MCF 10A (cell line): ENCODE data around the gene GSDMA. TPM values are rescaled to one million over a fixed set of nuclear protein-coding genes. Genes with fewer than 3 reads are reported as not detected.

Experiments
- BruUV-seq: library from RNA; stranded (reverse); fragments of 400-500 nt; replicated peaks from 2 replicates; lab custom pipeline; 2021; lab: Mats Ljungman, UMichigan
- CTCF ChIA-PET: fragments of 300-600 bp; sonication (Branson Sonifier 250); formaldehyde crosslinking; extraction: SDS; loops from one replicate; lab custom pipeline; 2021; ENCODE audit warnings: antibody characterized with exemption, inconsistent platforms; lab: Yijun Ruan, JAX
- POLR2A ChIA-PET: fragments of 300-600, 350-650 bp; sonication (Branson Sonifier 250); formaldehyde crosslinking; extraction: SDS; loops from one replicate; lab custom pipeline; 2020; ENCODE audit warnings: antibody characterized with exemption, inconsistent platforms; lab: Yijun Ruan, JAX
- DNase-seq: peaks from one replicate; pipeline ENCODE4 v3.0.0-alpha.2; 2018; ENCODE audit not compliant: unreplicated experiment
- H3K27ac Mint-ChIP-seq: one replicate; pipeline ENCODE4 v1.8.0; 2022; ENCODE audit warnings: mild to moderate bottlenecking, low read depth, mixed read lengths; ENCODE audit not compliant: unreplicated experiment
- H3K27me3 Mint-ChIP-seq: one replicate; pipeline ENCODE4 v1.8.0; 2022; ENCODE audit warnings: mixed read lengths; ENCODE audit not compliant: insufficient read depth, unreplicated experiment
- H3K36me3 Mint-ChIP-seq: one replicate; pipeline ENCODE4 v1.8.0; 2022; ENCODE audit warnings: mild to moderate bottlenecking, moderate library complexity, mixed read lengths; ENCODE audit not compliant: insufficient read depth, unreplicated experiment
- H3K4me1 Mint-ChIP-seq: one replicate; pipeline ENCODE4 v1.8.0; 2022; ENCODE audit warnings: mixed read lengths; ENCODE audit not compliant: insufficient read depth, unreplicated experiment
- H3K4me3 Mint-ChIP-seq: one replicate; pipeline ENCODE4 v1.8.0; 2022; ENCODE audit warnings: mild to moderate bottlenecking, moderate library complexity, mixed read lengths; ENCODE audit not compliant: unreplicated experiment
- H3K9me3 Mint-ChIP-seq: one replicate; pipeline ENCODE4 v1.8.0; 2022; ENCODE audit warnings: mixed read lengths; ENCODE audit not compliant: unreplicated experiment
- intact Hi-C: fragments of 100-400 bp; cut with micrococcal nuclease; formaldehyde crosslinking; loops from 2 replicates; pipeline ENCODE4 v1.14.1; 2022
- total RNA-seq: library from RNA; stranded (reverse); gene quantifications from 2 replicates; pipeline ENCODE4 v1.2.3, GENCODE V29; 2022
- TF ChIP-seq, protein P1 (sequence below): fragments of 200-600 bp; IDR thresholded peaks from one replicate; pipeline ENCODE4 v1.8.0; 2022; ENCODE audit warnings: antibody characterized with exemption, mild to moderate bottlenecking; ENCODE audit not compliant: unreplicated experiment

GSDMA gene
- total RNA-seq, 1 experiment from 2014 or later = 0.77 TPM

DNA sequence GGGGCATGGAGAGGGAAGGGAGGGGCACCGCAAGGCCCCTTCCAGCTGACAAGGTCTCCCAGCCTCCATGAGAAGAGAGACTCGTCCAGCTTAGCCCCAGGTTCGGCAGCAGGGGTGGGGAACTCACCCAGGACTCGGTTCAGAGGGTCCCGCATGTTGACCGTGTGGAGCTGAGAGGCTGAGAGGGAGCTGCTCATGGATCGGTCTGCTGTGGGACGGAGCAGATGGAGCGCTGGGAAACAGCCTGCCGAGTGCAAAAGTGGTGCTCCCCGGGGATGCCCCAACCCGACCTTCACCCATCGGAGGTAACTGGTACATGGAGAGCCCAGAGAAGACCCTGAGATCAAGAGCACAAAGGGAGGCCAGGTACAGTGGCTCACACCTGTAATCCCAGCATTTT lies 57.3 kb downstream of the GSDMA start:
- Mint-ChIP-seq H3K9me3 (no peaks in the 10 kb centered on the region), H3K4me3 (peak overlapping the region; percentile 51), H3K27me3 (no peaks in the 10 kb centered on the region), H3K4me1 (peaks cover 69% of the 10 kb centered on the region), H3K36me3 (peaks cover 35% of the 10 kb centered on the region), H3K27ac (peak overlapping the region; percentile 59)
- ChIA-PET POLR2A (interaction anchor here (1.3 to 3.5 kb wide), 3 partner anchors 12 to 92 kb away, joined by 3 to 79 read pairs (median 34); partner anchors contain the start of gene NR1D1), CTCF (no interaction called here)
- BruUV-seq = no TSS peak
- TF ChIP-seq, protein P1, sequence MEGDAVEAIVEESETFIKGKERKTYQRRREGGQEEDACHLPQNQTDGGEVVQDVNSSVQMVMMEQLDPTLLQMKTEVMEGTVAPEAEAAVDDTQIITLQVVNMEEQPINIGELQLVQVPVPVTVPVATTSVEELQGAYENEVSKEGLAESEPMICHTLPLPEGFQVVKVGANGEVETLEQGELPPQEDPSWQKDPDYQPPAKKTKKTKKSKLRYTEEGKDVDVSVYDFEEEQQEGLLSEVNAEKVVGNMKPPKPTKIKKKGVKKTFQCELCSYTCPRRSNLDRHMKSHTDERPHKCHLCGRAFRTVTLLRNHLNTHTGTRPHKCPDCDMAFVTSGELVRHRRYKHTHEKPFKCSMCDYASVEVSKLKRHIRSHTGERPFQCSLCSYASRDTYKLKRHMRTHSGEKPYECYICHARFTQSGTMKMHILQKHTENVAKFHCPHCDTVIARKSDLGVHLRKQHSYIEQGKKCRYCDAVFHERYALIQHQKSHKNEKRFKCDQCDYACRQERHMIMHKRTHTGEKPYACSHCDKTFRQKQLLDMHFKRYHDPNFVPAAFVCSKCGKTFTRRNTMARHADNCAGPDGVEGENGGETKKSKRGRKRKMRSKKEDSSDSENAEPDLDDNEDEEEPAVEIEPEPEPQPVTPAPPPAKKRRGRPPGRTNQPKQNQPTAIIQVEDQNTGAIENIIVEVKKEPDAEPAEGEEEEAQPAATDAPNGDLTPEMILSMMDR = no peak
- peak; percentile 28 for DNase-seq
- intact Hi-C loops = loop anchor here (2.0 kb wide), 1 partner anchor 39 kb away; the partner anchor contains the start of gene PSMD3

DNA sequence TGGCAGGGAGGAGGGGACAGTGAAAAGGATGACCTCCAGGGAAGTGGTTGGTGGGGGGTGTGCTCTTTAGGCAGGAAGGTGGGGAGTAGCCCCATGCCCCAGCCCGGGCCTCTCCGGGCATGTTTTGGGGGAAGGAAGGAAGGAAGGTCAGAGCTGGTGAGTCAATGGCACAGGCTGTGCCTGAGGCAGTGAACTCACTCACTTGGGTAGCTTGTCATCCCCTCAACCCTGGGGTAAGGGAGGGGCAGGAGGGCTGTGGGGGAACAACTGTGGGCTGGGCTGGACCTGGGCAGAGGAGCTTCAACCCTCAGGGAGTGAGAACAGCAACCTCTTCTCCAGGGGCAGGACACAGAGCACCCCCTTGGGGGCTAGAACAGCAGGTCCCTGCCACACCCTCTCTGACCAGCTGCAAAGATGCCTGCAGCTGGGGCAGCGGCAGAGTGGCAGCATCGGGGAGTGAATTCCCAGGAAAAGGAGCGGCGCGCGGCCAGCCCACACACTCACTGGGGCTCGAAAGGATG lies 58.7 kb downstream of the GSDMA start:
- intact Hi-C loops = loop anchor here (2.0 kb wide), 1 partner anchor 41 kb away; the partner anchor contains the start of gene PSMD3
- no peaks in the 10 kb centered on the region for H3K9me3 Mint-ChIP-seq
- POLR2A ChIA-PET = interaction anchor here (0.5 to 3.5 kb wide), 24 partner anchors 11 to 828 kb away, joined by 3 to 79 read pairs (median 4); partner anchors contain the start of genes CASC3, MED24, NR1D1 and PSMD3

GRCh38 chr17:40022497-40022896 lies 59.7 kb downstream of the GSDMA start:
- BruUV-seq = no TSS peak
- ChIA-PET CTCF (interaction anchor here (0.6 to 1.8 kb wide), 9 partner anchors 8 to 270 kb away, joined by 3 to 8 read pairs (median 4); no protein-coding TSS in a partner anchor), POLR2A (interaction anchor here (0.8 to 3.5 kb wide), 12 partner anchors 8 to 488 kb away, joined by 3 to 79 read pairs (median 5); partner anchors contain the start of genes MED24, NR1D1 and PSMD3)
- H3K4me1 Mint-ChIP-seq = peaks cover 82% of the 10 kb centered on the region
- no peak for DNase-seq
- peak overlapping the region; percentile 96 for H3K27ac Mint-ChIP-seq
- H3K4me3 Mint-ChIP-seq = no peak overlapping the region
- H3K36me3 Mint-ChIP-seq = peaks cover 37% of the 10 kb centered on the region
- H3K9me3 Mint-ChIP-seq = no peaks in the 10 kb centered on the region
- intact Hi-C loops = no loop called here
- TF ChIP-seq, protein P1 = no peak
- no peaks in the 10 kb centered on the region for H3K27me3 Mint-ChIP-seq

More for the DNA sequence above, 58.7 kb downstream of the GSDMA start:
- CTCF ChIA-PET = interaction anchor here (0.6 to 1.8 kb wide), 15 partner anchors 7 to 271 kb away, joined by 3 to 8 read pairs (median 4); partner anchors contain the start of genes CASC3 and PSMD3
- no TSS peak for BruUV-seq
- TF ChIP-seq, protein P1 = no peak
- peaks cover 74% of the 10 kb centered on the region for H3K4me1 Mint-ChIP-seq
- H3K4me3 Mint-ChIP-seq = peak overlapping the region; percentile 47
- peak; percentile 99 for DNase-seq
- peak overlapping the region; percentile 96 for H3K27ac Mint-ChIP-seq
- H3K27me3 Mint-ChIP-seq = no peaks in the 10 kb centered on the region
- peaks cover 40% of the 10 kb centered on the region for H3K36me3 Mint-ChIP-seq

DNA sequence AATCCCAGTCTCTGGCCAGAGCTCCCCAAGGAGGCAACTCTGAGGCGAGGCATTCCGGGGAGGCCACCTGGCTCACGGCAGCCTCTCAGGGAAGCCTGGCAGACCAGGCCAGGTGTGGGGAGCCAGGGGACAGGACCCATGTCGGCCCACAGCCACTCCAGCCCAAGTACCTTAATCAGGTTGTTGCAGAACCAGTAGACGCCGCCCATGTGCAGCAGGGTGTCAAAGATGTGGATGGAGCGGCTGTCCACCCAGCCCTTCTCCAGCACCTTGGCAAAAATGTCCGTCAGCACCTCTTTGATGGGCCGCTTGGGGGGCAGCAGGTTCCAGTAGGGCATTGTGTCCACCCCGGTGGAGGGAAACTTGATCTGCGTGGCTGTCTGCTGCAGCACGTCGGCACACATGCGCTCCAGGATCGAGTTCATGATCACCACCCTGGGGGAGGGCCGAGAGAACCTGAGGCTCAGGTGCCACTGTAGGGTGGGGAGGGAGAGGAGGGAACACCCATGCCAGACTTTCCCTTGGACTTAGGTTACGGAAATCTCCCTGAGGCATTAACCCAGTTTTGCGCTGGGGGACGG lies 60.2 kb downstream of the GSDMA start:
- TF ChIP-seq, protein P1 = no peak
- peak overlapping the region; percentile 39 for H3K27ac Mint-ChIP-seq
- H3K9me3 Mint-ChIP-seq = no peaks in the 10 kb centered on the region
- POLR2A ChIA-PET = interaction anchor here (0.8 to 3.5 kb wide), 6 partner anchors 8 to 89 kb away, joined by 3 to 79 read pairs (median 12); partner anchors contain the start of genes NR1D1 and PSMD3
- peaks cover 39% of the 10 kb centered on the region for H3K36me3 Mint-ChIP-seq
- H3K4me3 Mint-ChIP-seq = no peak overlapping the region
- H3K4me1 Mint-ChIP-seq = peaks cover 82% of the 10 kb centered on the region
- no TSS peak for BruUV-seq
- CTCF ChIA-PET = interaction anchor here (1.8 kb wide), 1 partner anchor 9 kb away, joined by 8 read pairs; no protein-coding TSS in a partner anchor
- DNase-seq = peak; percentile 88
- intact Hi-C loops = no loop called here
- H3K27me3 Mint-ChIP-seq = no peaks in the 10 kb centered on the region
